GM12878 (cell line): Measurements from ENCODE around the gene GSS. TPM values are rescaled to one million over a fixed set of nuclear protein-coding genes. Genes with fewer than 3 reads are reported as not detected.

Experiments used
- ATAC-seq: fragments of 200-7000 bp; cut with Tn5 transposase; 3 replicates; pipeline ENCODE4 v1.9.1; 2020; ENCODE audit warnings: mild to moderate bottlenecking, moderate library complexity
- BruUV-seq: library from RNA; stranded (reverse); fragments of 400-500 nt; replicated peaks from 2 replicates; lab custom pipeline; 2021; lab: Mats Ljungman, UMichigan
- CTCF ChIA-PET: fragments of 300-600 bp; sonication (Branson Sonifier 250); formaldehyde crosslinking; extraction: SDS; loops from one replicate; lab custom pipeline; 2021; ENCODE audit warnings: inconsistent platforms; lab: Yijun Ruan, JAX
- POLR2A ChIA-PET: fragments of 350-600 bp; formaldehyde crosslinking; extraction: SDS; loops from one replicate; lab custom pipeline; 2021; ENCODE audit warnings: inconsistent platforms; lab: Charles Lee
- RAD21 ChIA-PET: fragments of 300-600 bp; sonication (Branson Sonifier 250); formaldehyde crosslinking; loops from one replicate; lab custom pipeline; 2023; ENCODE audit warnings: antibody characterized with exemption; ENCODE audit not compliant: unreplicated experiment; lab: Charles Lee
- SMC1A ChIA-PET: fragments of 300-600 bp; sonication (Branson Sonifier 250); formaldehyde crosslinking; loops from one replicate; lab custom pipeline; 2023; ENCODE audit not compliant: unreplicated experiment, uncharacterized antibody; lab: Charles Lee
- DNase-seq: peaks from one replicate; pipeline ENCODE4 v3.0.0-alpha.2; 2011; ENCODE audit warnings: low read depth, low spot score
- FAIRE-seq: peaks from 3 replicates; lab custom pipeline; 2011; peaks lifted over from hg19 to GRCh38; lab: Jason Lieb, UNC
- H2AFZ ChIP-seq: 2 replicates; pipeline ENCODE4 v1.6.0; 2011; ENCODE audit warnings: low read depth, low read length, control low read depth; ENCODE audit not compliant: control insufficient read depth
- H3K27ac ChIP-seq: 2 replicates; pipeline ENCODE4 v1.5.1; 2011; ENCODE audit warnings: control low read depth; ENCODE audit not compliant: control insufficient read depth, insufficient read depth
- H3K27me3 ChIP-seq, 2 experiments: replicated peaks in 1 of 2; 2 replicates each; pipeline versions ENCODE4 v1.6.0 to v1.6.1; 2011; ENCODE audit warnings: low read length in 1 of 2; ENCODE audit not compliant: control insufficient read depth in 2 of 2, insufficient read depth in 2 of 2
- H3K36me3 ChIP-seq, 2 experiments: 2 replicates each; pipeline ENCODE4 v1.5.1; 2011; ENCODE audit warnings: low read length in 1 of 2; ENCODE audit not compliant: control insufficient read depth in 2 of 2, insufficient read depth in 2 of 2
- H3K4me1 ChIP-seq: 2 replicates; pipeline ENCODE4 v1.6.1; 2011; ENCODE audit warnings: mild to moderate bottlenecking, low read length, moderate library complexity, mixed read lengths; ENCODE audit not compliant: control insufficient read depth, insufficient read depth
- H3K4me2 ChIP-seq: 2 replicates; pipeline ENCODE4 v1.6.0; 2011; ENCODE audit warnings: control low read depth; ENCODE audit not compliant: control insufficient read depth, insufficient read depth
- H3K4me3 ChIP-seq: fragments of 200-600 bp; sonication (generic); 2 replicates; pipeline ENCODE4 v1.5.1; 2016
- H3K79me2 ChIP-seq: 2 replicates; pipeline ENCODE4 v1.6.0; 2011; ENCODE audit warnings: low read length; ENCODE audit not compliant: control insufficient read depth, insufficient read depth
- H3K9ac ChIP-seq: 2 replicates; pipeline ENCODE4 v1.8.0; 2011; ENCODE audit warnings: low read length, control low read depth, mixed read lengths; ENCODE audit not compliant: control insufficient read depth, insufficient read depth
- H3K9me3 ChIP-seq: replicated peaks from 3 replicates; pipeline ENCODE4 v1.5.1; 2011; ENCODE audit warnings: mild to moderate bottlenecking, low read length; ENCODE audit not compliant: control insufficient read depth, insufficient read depth
- H4K20me1 ChIP-seq: 2 replicates; pipeline ENCODE4 v1.6.0; 2011; ENCODE audit not compliant: control insufficient read depth, insufficient read depth
- CEBPB ChIP-seq, 2 experiments: fragments of 150-350 bp in 1 of 2; IDR thresholded peaks; 2 replicates each; pipeline ENCODE4 v1.6.1; 2012 to 2014; ENCODE audit warnings: low read depth in 2 of 2, low read length in 2 of 2, borderline replicate concordance in 1 of 2, inconsistent platforms in 1 of 2
- EZH2 ChIP-seq: IDR thresholded peaks from 2 replicates; pipeline ENCODE4 v1.6.1; 2012; ENCODE audit warnings: low read depth, mild to moderate bottlenecking, control low read depth, inconsistent platforms, low read length, borderline replicate concordance; ENCODE audit not compliant: control insufficient read depth
- MTA3 ChIP-seq: IDR thresholded peaks from 2 replicates; pipeline ENCODE4 v1.6.1; 2012; ENCODE audit warnings: low read length, inconsistent platforms, borderline replicate concordance
- REST ChIP-seq: IDR thresholded peaks from 2 replicates; pipeline ENCODE4 v1.6.1; 2012; ENCODE audit warnings: mild to moderate bottlenecking, low read depth, low read length
- SIN3A ChIP-seq: IDR thresholded peaks from 2 replicates; pipeline ENCODE4 v1.6.1; 2012; ENCODE audit warnings: low read depth, low read length, improper control_type of control experiment
- SIX5 ChIP-seq: IDR thresholded peaks from 2 replicates; pipeline ENCODE4 v1.6.1; 2011; ENCODE audit warnings: mild to moderate bottlenecking, low read depth, low read length, moderate library complexity; ENCODE audit not compliant: severe bottlenecking
- SRF ChIP-seq, 2 experiments: IDR thresholded peaks; 2 replicates each; pipeline ENCODE4 v1.6.1; 2011; ENCODE audit warnings: low read depth in 2 of 2, low read length in 2 of 2, mild to moderate bottlenecking in 1 of 2, moderate library complexity in 1 of 2
- ZBED1 ChIP-seq: IDR thresholded peaks from 2 replicates; pipeline ENCODE4 v1.6.1; 2016; ENCODE audit warnings: borderline replicate concordance
- whole genome bisulfite sequencing: methylation state at CpG from one replicate; pipeline ENCODE4 v1.1.6; 2016; ENCODE audit warnings: low lambda C conversion rate; ENCODE audit not compliant: insufficient replicate concordance, insufficient coverage; ENCODE audit errors: missing lambda C conversion rate; 5-methylcytosine and 5-hydroxymethylcytosine counted together
- in situ Hi-C: fragments of 300-500 bp; cut with MboI; formaldehyde crosslinking; loops from 9 replicates; pipeline ENCODE4 v1.14.3; 2018; ENCODE audit warnings: mixed read lengths
- intact Hi-C: fragments of 100-400 bp; cut with micrococcal nuclease; formaldehyde crosslinking; loops from one replicate; pipeline ENCODE4 v1.14.2; 2022; ENCODE audit not compliant: unreplicated experiment
- polyA plus RNA-seq, 11 experiments: library from polyadenylated mRNA; depleted of rRNA in 4 of 11; unstranded in 6 of 11; stranded (reverse) in 5 of 11; fragments of >200 nt; fragmentation: Nextera tagmentation in 4 of 11; fragmentation: Illumina TruSeq in 1 of 11; extraction: Ambion mirVana in 4 of 11; extraction: Trizol in 1 of 11; gene quantifications; 1 replicate in 1 of 11; 2 replicates in 10 of 11; pipeline versions ENCODE4 v1.2.1 to v1.2.3, GENCODE V29; 2011 to 2016; ENCODE audit warnings: inconsistent platforms in 2 of 11, missing spikeins in 2 of 11, low read depth in 1 of 11
- total RNA-seq, 4 experiments: library from RNA; depleted of rRNA in 3 of 4; stranded (reverse); fragments of >200 nt in 3 of 4; fragmentation: Illumina TruSeq in 1 of 4; extraction: Trizol in 1 of 4; gene quantifications; 2 replicates each; pipeline versions ENCODE4 v1.2.1 to v1.2.3, GENCODE V29; 2013 to 2021
- TF ChIP-seq, protein P1 (sequence below): IDR thresholded peaks from 2 replicates; pipeline ENCODE4 v1.6.1; 2012; ENCODE audit warnings: improper control_type of control experiment, low read depth, low read length; ENCODE audit not compliant: insufficient replicate concordance
- TF ChIP-seq, protein P2 (sequence below): fragments of 150-350 bp; IDR thresholded peaks from 2 replicates; pipeline ENCODE4 v1.6.1; 2016; ENCODE audit warnings: low read depth, low read length

The GSS gene
- total and polyA plus RNA-seq, 10 of the 15 experiments (the other 5 are each of a cell fraction or from before 2014, with no cell fraction given): 12.7 to 120 (median 67.4) TPM

- in situ Hi-C loops: no loop called here
- 83% methylated on average over 31 of the region's 42 CpGs for WGBS
- TF ChIP-seq ZBED1 (no peak), SIX5 (no peak), EZH2 (no peak), REST (no peak), CEBPB (IDR thresholded peaks at IDR 0.05; ENCODE audit: borderline replicate concordance in 1 of 2, low read depth in 2 of 2, low read length in 2 of 2) (no peak), SIN3A (no peak), MTA3 (no peak), SRF (IDR thresholded peaks at IDR 0.05; ENCODE audit: low read depth in 2 of 2, low read length in 2 of 2) (no peak)
- TF ChIP-seq, protein P1, sequence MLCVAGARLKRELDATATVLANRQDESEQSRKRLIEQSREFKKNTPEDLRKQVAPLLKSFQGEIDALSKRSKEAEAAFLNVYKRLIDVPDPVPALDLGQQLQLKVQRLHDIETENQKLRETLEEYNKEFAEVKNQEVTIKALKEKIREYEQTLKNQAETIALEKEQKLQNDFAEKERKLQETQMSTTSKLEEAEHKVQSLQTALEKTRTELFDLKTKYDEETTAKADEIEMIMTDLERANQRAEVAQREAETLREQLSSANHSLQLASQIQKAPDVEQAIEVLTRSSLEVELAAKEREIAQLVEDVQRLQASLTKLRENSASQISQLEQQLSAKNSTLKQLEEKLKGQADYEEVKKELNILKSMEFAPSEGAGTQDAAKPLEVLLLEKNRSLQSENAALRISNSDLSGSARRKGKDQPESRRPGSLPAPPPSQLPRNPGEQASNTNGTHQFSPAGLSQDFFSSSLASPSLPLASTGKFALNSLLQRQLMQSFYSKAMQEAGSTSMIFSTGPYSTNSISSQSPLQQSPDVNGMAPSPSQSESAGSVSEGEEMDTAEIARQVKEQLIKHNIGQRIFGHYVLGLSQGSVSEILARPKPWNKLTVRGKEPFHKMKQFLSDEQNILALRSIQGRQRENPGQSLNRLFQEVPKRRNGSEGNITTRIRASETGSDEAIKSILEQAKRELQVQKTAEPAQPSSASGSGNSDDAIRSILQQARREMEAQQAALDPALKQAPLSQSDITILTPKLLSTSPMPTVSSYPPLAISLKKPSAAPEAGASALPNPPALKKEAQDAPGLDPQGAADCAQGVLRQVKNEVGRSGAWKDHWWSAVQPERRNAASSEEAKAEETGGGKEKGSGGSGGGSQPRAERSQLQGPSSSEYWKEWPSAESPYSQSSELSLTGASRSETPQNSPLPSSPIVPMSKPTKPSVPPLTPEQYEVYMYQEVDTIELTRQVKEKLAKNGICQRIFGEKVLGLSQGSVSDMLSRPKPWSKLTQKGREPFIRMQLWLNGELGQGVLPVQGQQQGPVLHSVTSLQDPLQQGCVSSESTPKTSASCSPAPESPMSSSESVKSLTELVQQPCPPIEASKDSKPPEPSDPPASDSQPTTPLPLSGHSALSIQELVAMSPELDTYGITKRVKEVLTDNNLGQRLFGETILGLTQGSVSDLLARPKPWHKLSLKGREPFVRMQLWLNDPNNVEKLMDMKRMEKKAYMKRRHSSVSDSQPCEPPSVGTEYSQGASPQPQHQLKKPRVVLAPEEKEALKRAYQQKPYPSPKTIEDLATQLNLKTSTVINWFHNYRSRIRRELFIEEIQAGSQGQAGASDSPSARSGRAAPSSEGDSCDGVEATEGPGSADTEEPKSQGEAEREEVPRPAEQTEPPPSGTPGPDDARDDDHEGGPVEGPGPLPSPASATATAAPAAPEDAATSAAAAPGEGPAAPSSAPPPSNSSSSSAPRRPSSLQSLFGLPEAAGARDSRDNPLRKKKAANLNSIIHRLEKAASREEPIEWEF: no peak
- TF ChIP-seq, protein P2, sequence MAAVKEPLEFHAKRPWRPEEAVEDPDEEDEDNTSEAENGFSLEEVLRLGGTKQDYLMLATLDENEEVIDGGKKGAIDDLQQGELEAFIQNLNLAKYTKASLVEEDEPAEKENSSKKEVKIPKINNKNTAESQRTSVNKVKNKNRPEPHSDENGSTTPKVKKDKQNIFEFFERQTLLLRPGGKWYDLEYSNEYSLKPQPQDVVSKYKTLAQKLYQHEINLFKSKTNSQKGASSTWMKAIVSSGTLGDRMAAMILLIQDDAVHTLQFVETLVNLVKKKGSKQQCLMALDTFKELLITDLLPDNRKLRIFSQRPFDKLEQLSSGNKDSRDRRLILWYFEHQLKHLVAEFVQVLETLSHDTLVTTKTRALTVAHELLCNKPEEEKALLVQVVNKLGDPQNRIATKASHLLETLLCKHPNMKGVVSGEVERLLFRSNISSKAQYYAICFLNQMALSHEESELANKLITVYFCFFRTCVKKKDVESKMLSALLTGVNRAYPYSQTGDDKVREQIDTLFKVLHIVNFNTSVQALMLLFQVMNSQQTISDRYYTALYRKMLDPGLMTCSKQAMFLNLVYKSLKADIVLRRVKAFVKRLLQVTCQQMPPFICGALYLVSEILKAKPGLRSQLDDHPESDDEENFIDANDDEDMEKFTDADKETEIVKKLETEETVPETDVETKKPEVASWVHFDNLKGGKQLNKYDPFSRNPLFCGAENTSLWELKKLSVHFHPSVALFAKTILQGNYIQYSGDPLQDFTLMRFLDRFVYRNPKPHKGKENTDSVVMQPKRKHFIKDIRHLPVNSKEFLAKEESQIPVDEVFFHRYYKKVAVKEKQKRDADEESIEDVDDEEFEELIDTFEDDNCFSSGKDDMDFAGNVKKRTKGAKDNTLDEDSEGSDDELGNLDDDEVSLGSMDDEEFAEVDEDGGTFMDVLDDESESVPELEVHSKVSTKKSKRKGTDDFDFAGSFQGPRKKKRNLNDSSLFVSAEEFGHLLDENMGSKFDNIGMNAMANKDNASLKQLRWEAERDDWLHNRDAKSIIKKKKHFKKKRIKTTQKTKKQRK: no peak
Measured at GRCh38 chr20:34979366-34980153, 24.0 kb upstream of the GSS start.

More at GRCh38 chr20:34979366-34980153, 24.0 kb upstream of the GSS start:
- no peak overlapping the region for H2AFZ ChIP-seq
- CTCF ChIA-PET: no interaction called here
- ATAC-seq: no peak; the same call in 2 of the 3 replicates
- intact Hi-C loops: no loop called here
- H4K20me1 ChIP-seq: no peaks in the 10 kb centered on the region
- no peak for FAIRE-seq
- no peak overlapping the region for H3K9ac ChIP-seq
- H3K4me1 ChIP-seq: no peaks in the 10 kb centered on the region
- H3K9me3 ChIP-seq: no peaks in the 10 kb centered on the region
- no peaks in the 10 kb centered on the region for H3K79me2 ChIP-seq
- DNase-seq: no peak
- no peaks in the 10 kb centered on the region for H3K27me3 ChIP-seq
- H3K4me2 ChIP-seq: no peak overlapping the region
- H3K4me3 ChIP-seq: no peak overlapping the region
- SMC1A ChIA-PET: no interaction called here
- no peaks in the 10 kb centered on the region for H3K36me3 ChIP-seq
- H3K27ac ChIP-seq: no peak overlapping the region
- BruUV-seq: no TSS peak
- RAD21 ChIA-PET: no interaction called here
- POLR2A ChIA-PET: no interaction called here
